ENCODE data around the gene PEPD.

Gene PEPD

DNA sequence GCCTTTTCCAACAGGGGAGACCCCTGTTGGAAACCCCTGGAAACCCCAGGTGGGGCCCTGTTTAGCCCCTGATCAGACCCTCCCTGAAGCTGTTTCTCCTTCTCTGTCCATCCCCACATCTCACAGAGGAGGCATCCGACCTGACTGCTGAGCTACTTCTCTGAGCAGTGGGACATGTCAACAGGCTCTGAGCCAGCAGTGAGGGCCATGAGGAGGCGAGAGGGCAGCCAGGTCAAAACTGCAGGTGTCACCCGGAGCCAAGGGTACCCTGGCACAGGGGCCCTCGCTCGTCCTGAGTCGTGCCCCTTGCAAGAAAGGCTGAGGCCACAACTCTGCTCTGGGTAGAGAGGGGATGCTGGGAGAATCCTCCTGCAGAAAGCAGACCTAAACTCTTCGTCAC is 13.6 kb downstream of the PEPD start:
- Histone ChIP-seq H3K27me3 (ENCODE audit: insufficient read depth, poor library complexity, severe bottlenecking) (no peaks in the 10 kb centered on the region), H3K4me3 (replicated peaks; ENCODE audit: insufficient read depth, low read length) (no peak overlapping the region), H3K27ac (replicated peaks) (no peak overlapping the region)
- DNase-seq (ENCODE audit: low read depth in 1 of 2, low spot score in 1 of 2) = no peak
- TF ChIP-seq POLR2AphosphoS5 (IDR thresholded peaks at IDR 0.05; ENCODE audit: low read depth) = no peak
- TF ChIP-seq SPI1 (IDR thresholded peaks at IDR 0.05; ENCODE audit: borderline replicate concordance, low read depth) = no peak
- TF ChIP-seq GABPA (IDR thresholded peaks at IDR 0.05; ENCODE audit: low read depth) = no peak
- TF ChIP-seq CTCF (IDR thresholded peaks at IDR 0.05; ENCODE audit: insufficient read depth, low read length) = no peak
- no peak for TF ChIP-seq REST (IDR thresholded peaks at IDR 0.05; ENCODE audit: insufficient replicate concordance, low read depth)

GRCh38 chr19:33507021-33507956 is 14.3 kb downstream of the PEPD start:
- TF ChIP-seq SPI1 (IDR thresholded peaks at IDR 0.05; ENCODE audit: borderline replicate concordance, low read depth) = no peak
- TF ChIP-seq REST (IDR thresholded peaks at IDR 0.05; ENCODE audit: insufficient replicate concordance, low read depth) = no peak
- no peak for TF ChIP-seq POLR2AphosphoS5 (IDR thresholded peaks at IDR 0.05; ENCODE audit: low read depth)
- no peak for TF ChIP-seq CTCF (IDR thresholded peaks at IDR 0.05; ENCODE audit: insufficient read depth, low read length)
- TF ChIP-seq GABPA (IDR thresholded peaks at IDR 0.05; ENCODE audit: low read depth) = no peak
- Histone ChIP-seq H3K27me3 (ENCODE audit: insufficient read depth, poor library complexity, severe bottlenecking) (no peaks in the 10 kb centered on the region), H3K4me3 (replicated peaks; ENCODE audit: insufficient read depth, low read length) (no peak overlapping the region), H3K27ac (replicated peaks) (no peak overlapping the region)
- no peak for DNase-seq (ENCODE audit: low read depth in 1 of 2, low spot score in 1 of 2)

GRCh38 chr19:33506498-33506897 is 15.1 kb downstream of the PEPD start:
- H3K4me3 ChIP-seq (replicated peaks; ENCODE audit: insufficient read depth, low read length) = no peak overlapping the region
- TF ChIP-seq REST (IDR thresholded peaks at IDR 0.05; ENCODE audit: insufficient replicate concordance, low read depth) (no peak), SPI1 (IDR thresholded peaks at IDR 0.05; ENCODE audit: borderline replicate concordance, low read depth) (no peak), CTCF (IDR thresholded peaks at IDR 0.05; ENCODE audit: insufficient read depth, low read length) (no peak), GABPA (IDR thresholded peaks at IDR 0.05; ENCODE audit: low read depth) (no peak), POLR2AphosphoS5 (IDR thresholded peaks at IDR 0.05; ENCODE audit: low read depth) (no peak)
- DNase-seq (ENCODE audit: low read depth in 1 of 2, low spot score in 1 of 2) = no peak
- H3K27me3 ChIP-seq (ENCODE audit: insufficient read depth, poor library complexity, severe bottlenecking) = no peaks in the 10 kb centered on the region
- no peak overlapping the region for H3K27ac ChIP-seq (replicated peaks)

Data from HL-60 (cell line).